PC-9 (cell line): ENCODE data around the gene CDCA7. TPM values are rescaled to one million over a fixed set of nuclear protein-coding genes. Genes with fewer than 3 reads are reported as not detected.

Experiments
- BruUV-seq: library from RNA; stranded (reverse); fragments of 400-500 nt; replicated peaks from 2 replicates; lab custom pipeline; 2021; lab: Mats Ljungman, UMichigan
- CTCF ChIA-PET: fragments of 300-600 bp; sonication (Branson Sonifier 250); formaldehyde crosslinking; loops from one replicate; lab custom pipeline; 2022; ENCODE audit warnings: antibody characterized with exemption; lab: Charles Lee
- POLR2A ChIA-PET: fragments of 300-600 bp; sonication (Branson Sonifier 250); formaldehyde crosslinking; loops from one replicate; lab custom pipeline; 2022; ENCODE audit warnings: antibody characterized with exemption; ENCODE audit not compliant: unreplicated experiment; lab: Charles Lee
- DNase-seq, 2 experiments: peaks; one replicate each; pipeline versions ENCODE4 v3.0.0 to v3.0.0-alpha.2; 2015 to 2022; ENCODE audit warnings: mixed read lengths in 1 of 2
- H2AFZ ChIP-seq: fragments of 200-600 bp; sonication (generic); 2 replicates; pipeline ENCODE4 v1.8.1; 2017; ENCODE audit warnings: antibody characterized with exemption
- H3F3A ChIP-seq: fragments of 200-600 bp; sonication (generic); 2 replicates; pipeline ENCODE4 v1.8.1; 2017; ENCODE audit warnings: antibody characterized with exemption, mild to moderate bottlenecking, low read depth; ENCODE audit not compliant: insufficient read depth
- H3K27ac ChIP-seq: fragments of 200-600 bp; sonication (generic); 2 replicates; pipeline ENCODE4 v1.6.1; 2016; ENCODE audit warnings: mixed run types
- H3K27me3 ChIP-seq: fragments of 200-600 bp; sonication (generic); 2 replicates; pipeline ENCODE4 v1.6.1; 2016; ENCODE audit warnings: low read depth, mixed run types; ENCODE audit not compliant: insufficient read depth
- H3K36me3 ChIP-seq: fragments of 200-600 bp; sonication (generic); 2 replicates; pipeline ENCODE4 v1.6.1; 2016; ENCODE audit warnings: low read depth, mixed run types
- H3K4me1 ChIP-seq: fragments of 200-600 bp; sonication (generic); replicated peaks from 2 replicates; pipeline ENCODE4 v1.6.1; 2016; ENCODE audit warnings: mixed run types; ENCODE audit not compliant: insufficient read depth
- H3K4me2 ChIP-seq: fragments of 200-600 bp; sonication (generic); 2 replicates; pipeline ENCODE4 v1.6.1; 2017; ENCODE audit warnings: mixed run types
- H3K4me3 ChIP-seq: fragments of 200-600 bp; sonication (generic); 2 replicates; pipeline ENCODE4 v1.6.1; 2016; ENCODE audit warnings: mixed run types
- H3K79me2 ChIP-seq: fragments of 200-600 bp; sonication (generic); 2 replicates; pipeline ENCODE4 v1.6.1; 2017; ENCODE audit warnings: low read depth, mixed run types
- H3K9me2 ChIP-seq: fragments of 200-600 bp; sonication (generic); 2 replicates; pipeline ENCODE4 v1.8.1; 2017; ENCODE audit warnings: mild to moderate bottlenecking; ENCODE audit not compliant: insufficient read depth
- H3K9me3 ChIP-seq: fragments of 200-600 bp; sonication (generic); 2 replicates; pipeline ENCODE4 v1.8.1; 2016; ENCODE audit warnings: low read depth; ENCODE audit not compliant: insufficient read depth
- H4K20me1 ChIP-seq: fragments of 200-600 bp; sonication (generic); 2 replicates; pipeline ENCODE4 v1.8.1; 2017; ENCODE audit not compliant: insufficient read depth
- CTCF ChIP-seq: fragments of 200-600 bp; sonication (generic); conservative IDR thresholded peaks from 2 replicates; pipeline ENCODE4 v1.6.1; 2017; ENCODE audit warnings: mixed run types, antibody characterized with exemption, mild to moderate bottlenecking, moderate library complexity
- EZH2 ChIP-seq: fragments of 200-600 bp; sonication (generic); IDR thresholded peaks from 2 replicates; pipeline ENCODE4 v1.8.0; 2017; ENCODE audit warnings: antibody characterized with exemption, low read depth
- intact Hi-C: fragments of 100-400 bp; cut with micrococcal nuclease; formaldehyde crosslinking; loops from one replicate; pipeline ENCODE4 v1.10.0; 2022; ENCODE audit not compliant: unreplicated experiment
- total RNA-seq: library from RNA; stranded (reverse); gene quantifications from 2 replicates; pipeline ENCODE4 v1.2.3, GENCODE V29; 2021

Gene CDCA7
- total RNA-seq, 1 experiment from 2014 or later, result 34.2 TPM

GRCh38 chr2:173346035-173346434, 8.6 kb upstream of the CDCA7 start:
- TF ChIP-seq EZH2, result no peak
- TF ChIP-seq CTCF, result no peak
- no peaks in the 10 kb centered on the region for H3K9me2 ChIP-seq
- intact Hi-C loops, result no loop called here
- no peak for DNase-seq
- BruUV-seq, result no TSS peak
- H3K4me3 ChIP-seq, result no peak overlapping the region
- no peaks in the 10 kb centered on the region for H3K79me2 ChIP-seq
- H4K20me1 ChIP-seq, result no peaks in the 10 kb centered on the region
- CTCF ChIA-PET, result no interaction called here
- POLR2A ChIA-PET, result no interaction called here
- H3K4me2 ChIP-seq, result no peak overlapping the region
- no peak overlapping the region for H3K27ac ChIP-seq
- H3K4me1 ChIP-seq, result no peaks in the 10 kb centered on the region
- peaks cover 20% of the 10 kb centered on the region for H3K9me3 ChIP-seq
- H3F3A ChIP-seq, result no peaks in the 10 kb centered on the region
- H3K27me3 ChIP-seq, result no peaks in the 10 kb centered on the region
- no peaks in the 10 kb centered on the region for H3K36me3 ChIP-seq
- H2AFZ ChIP-seq, result no peak overlapping the region

GRCh38 chr2:173347305-173348168, 7.1 kb upstream of the CDCA7 start:
- Histone ChIP-seq H3K79me2 (no peaks in the 10 kb centered on the region), H3K27me3 (no peaks in the 10 kb centered on the region), H4K20me1 (no peaks in the 10 kb centered on the region), H3K27ac (no peak overlapping the region), H3K9me3 (peaks cover 20% of the 10 kb centered on the region), H2AFZ (no peak overlapping the region), H3K36me3 (no peaks in the 10 kb centered on the region), H3K4me3 (no peak overlapping the region), H3F3A (no peaks in the 10 kb centered on the region), H3K4me1 (no peaks in the 10 kb centered on the region), H3K4me2 (no peak overlapping the region), H3K9me2 (no peaks in the 10 kb centered on the region)
- BruUV-seq, result no TSS peak
- CTCF ChIA-PET, result interaction anchor here (0.6 to 1.1 kb wide), 2 partner anchors 319 to 990 kb away, joined by 3 read pairs; no protein-coding TSS in a partner anchor
- intact Hi-C loops, result no loop called here
- no peak for DNase-seq
- no peak for TF ChIP-seq EZH2
- TF ChIP-seq CTCF, result no peak
- POLR2A ChIA-PET, result no interaction called here

GRCh38 chr2:173349287-173349686, 5.4 kb upstream of the CDCA7 start:
- Histone ChIP-seq H3F3A (no peaks in the 10 kb centered on the region), H3K9me2 (no peaks in the 10 kb centered on the region), H3K27ac (no peak overlapping the region), H3K4me2 (no peak overlapping the region), H2AFZ (no peak overlapping the region), H3K36me3 (no peaks in the 10 kb centered on the region), H3K79me2 (no peaks in the 10 kb centered on the region), H3K27me3 (no peaks in the 10 kb centered on the region), H3K4me1 (peaks cover 9% of the 10 kb centered on the region), H4K20me1 (no peaks in the 10 kb centered on the region), H3K9me3 (peaks cover 20% of the 10 kb centered on the region), H3K4me3 (no peak overlapping the region)
- DNase-seq, result no peak
- TF ChIP-seq EZH2 (no peak), CTCF (no peak)
- CTCF ChIA-PET, result interaction anchor here (0.5 kb wide), 1 partner anchor 413 kb away, joined by 3 read pairs; no protein-coding TSS in a partner anchor
- intact Hi-C loops, result no loop called here
- no TSS peak for BruUV-seq
- POLR2A ChIA-PET, result no interaction called here
